ENCODE data around the gene TRAPPC2L. TPM values are rescaled to one million over a fixed set of nuclear protein-coding genes. Genes with fewer than 3 reads are reported as not detected.

TRAPPC2L gene
- total RNA-seq, 1 donor from 2014 or later: 74.0 TPM

DNA sequence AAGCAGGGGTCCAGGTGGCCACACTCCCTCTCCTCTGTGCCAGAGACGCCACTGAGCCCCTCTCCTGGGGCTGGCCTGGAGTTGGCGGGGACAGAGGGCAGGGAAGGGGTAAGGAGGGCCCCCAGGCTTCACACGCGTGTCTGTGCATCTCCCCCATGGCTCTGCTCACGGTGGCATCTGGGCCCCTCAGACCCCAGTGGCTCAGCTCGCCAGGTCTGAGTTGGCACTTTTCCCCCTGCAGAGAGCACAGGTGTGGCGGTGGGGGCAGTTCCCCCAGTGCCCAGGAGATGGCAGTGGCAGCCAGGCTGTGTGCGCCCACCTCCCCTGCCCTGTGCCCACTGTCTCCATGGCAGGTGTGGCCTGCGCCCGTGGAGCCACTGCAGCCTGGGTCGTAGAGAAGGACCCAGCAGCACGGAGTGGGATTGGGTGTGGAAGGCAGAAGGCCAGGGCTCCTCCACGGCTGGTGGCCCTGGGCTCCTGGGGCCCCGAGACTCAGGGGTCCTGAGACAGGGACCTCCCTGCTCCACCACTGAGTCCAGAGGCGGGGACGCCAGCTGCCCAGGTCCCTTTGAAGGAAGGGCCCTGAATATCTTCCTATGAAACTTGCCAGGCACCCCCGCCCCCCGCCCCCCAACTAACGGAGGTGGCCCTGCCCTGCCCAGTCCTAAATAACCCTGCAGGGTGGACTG is 40.9 kb upstream of the TRAPPC2L start:
- DNase-seq (ENCODE audit: extremely low spot score, unreplicated experiment): no peak
- peaks cover 7% of the 10 kb centered on the region for H3K4me1 Mint-ChIP-seq (ENCODE audit: unreplicated experiment)
- H3K36me3 Mint-ChIP-seq (ENCODE audit: unreplicated experiment): no peaks in the 10 kb centered on the region
- no peak overlapping the region for H3K27ac Mint-ChIP-seq (ENCODE audit: unreplicated experiment)
- no peak overlapping the region for H3K4me3 Mint-ChIP-seq (ENCODE audit: unreplicated experiment)
- TF ChIP-seq, protein P1, sequence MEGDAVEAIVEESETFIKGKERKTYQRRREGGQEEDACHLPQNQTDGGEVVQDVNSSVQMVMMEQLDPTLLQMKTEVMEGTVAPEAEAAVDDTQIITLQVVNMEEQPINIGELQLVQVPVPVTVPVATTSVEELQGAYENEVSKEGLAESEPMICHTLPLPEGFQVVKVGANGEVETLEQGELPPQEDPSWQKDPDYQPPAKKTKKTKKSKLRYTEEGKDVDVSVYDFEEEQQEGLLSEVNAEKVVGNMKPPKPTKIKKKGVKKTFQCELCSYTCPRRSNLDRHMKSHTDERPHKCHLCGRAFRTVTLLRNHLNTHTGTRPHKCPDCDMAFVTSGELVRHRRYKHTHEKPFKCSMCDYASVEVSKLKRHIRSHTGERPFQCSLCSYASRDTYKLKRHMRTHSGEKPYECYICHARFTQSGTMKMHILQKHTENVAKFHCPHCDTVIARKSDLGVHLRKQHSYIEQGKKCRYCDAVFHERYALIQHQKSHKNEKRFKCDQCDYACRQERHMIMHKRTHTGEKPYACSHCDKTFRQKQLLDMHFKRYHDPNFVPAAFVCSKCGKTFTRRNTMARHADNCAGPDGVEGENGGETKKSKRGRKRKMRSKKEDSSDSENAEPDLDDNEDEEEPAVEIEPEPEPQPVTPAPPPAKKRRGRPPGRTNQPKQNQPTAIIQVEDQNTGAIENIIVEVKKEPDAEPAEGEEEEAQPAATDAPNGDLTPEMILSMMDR (IDR thresholded peaks at IDR 0.05): peak; percentile 77
- H3K27me3 Mint-ChIP-seq (ENCODE audit: unreplicated experiment): no peaks in the 10 kb centered on the region
- H3K9me3 Mint-ChIP-seq (ENCODE audit: unreplicated experiment): no peaks in the 10 kb centered on the region

GRCh38 chr16:88816736-88817535 is 40.0 kb upstream of the TRAPPC2L start:
- no peaks in the 10 kb centered on the region for H3K36me3 Mint-ChIP-seq (ENCODE audit: unreplicated experiment)
- no peaks in the 10 kb centered on the region for H3K9me3 Mint-ChIP-seq (ENCODE audit: unreplicated experiment)
- no peak overlapping the region for H3K27ac Mint-ChIP-seq (ENCODE audit: unreplicated experiment)
- TF ChIP-seq, protein P1 (IDR thresholded peaks at IDR 0.05): no peak
- no peak for DNase-seq (ENCODE audit: extremely low spot score, unreplicated experiment)
- H3K4me1 Mint-ChIP-seq (ENCODE audit: unreplicated experiment): peaks cover 5% of the 10 kb centered on the region
- no peak overlapping the region for H3K4me3 Mint-ChIP-seq (ENCODE audit: unreplicated experiment)
- H3K27me3 Mint-ChIP-seq (ENCODE audit: unreplicated experiment): no peaks in the 10 kb centered on the region

DNA sequence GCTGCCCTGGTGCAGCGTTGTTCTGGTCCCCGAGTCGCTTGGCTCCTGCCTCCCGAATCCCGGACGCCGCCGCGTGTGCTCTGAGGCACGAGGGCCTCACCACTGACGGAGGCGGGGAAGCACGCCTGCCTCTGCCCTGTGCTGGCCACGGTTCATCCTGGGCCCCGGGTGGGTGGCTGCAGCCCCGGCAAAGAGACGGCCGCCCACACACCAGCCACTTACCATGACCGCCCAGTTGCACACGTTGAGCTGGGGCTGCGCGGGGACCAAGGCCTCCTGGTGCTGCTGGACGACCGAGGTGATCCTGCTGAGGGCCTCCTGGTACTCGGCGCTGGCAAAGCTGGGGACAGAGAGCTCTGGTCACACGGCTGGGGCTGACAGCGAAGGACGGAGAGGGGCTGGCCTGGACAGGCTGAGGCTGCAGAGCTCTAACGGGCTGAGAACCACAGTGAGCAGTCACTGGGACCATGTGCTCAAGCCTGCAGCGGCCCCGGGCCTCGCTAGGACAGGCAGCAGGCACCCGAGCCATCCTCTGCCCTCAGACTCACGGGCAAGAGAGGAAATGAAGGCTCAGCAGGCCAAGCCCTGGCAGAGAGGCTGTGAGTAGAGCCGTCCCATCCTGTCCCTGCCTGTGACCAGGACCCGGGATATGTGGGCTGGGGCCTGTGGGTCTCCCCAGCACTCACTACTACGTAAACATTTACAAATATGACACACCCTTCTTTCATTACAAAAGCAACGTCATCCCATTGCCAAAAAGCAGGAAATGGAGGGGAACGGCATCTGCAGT is 38.9 kb upstream of the TRAPPC2L start:
- no peak for DNase-seq (ENCODE audit: extremely low spot score, unreplicated experiment)
- H3K36me3 Mint-ChIP-seq (ENCODE audit: unreplicated experiment): peaks cover 3% of the 10 kb centered on the region
- no peaks in the 10 kb centered on the region for H3K27me3 Mint-ChIP-seq (ENCODE audit: unreplicated experiment)
- TF ChIP-seq, protein P1 (IDR thresholded peaks at IDR 0.05): no peak
- no peak overlapping the region for H3K27ac Mint-ChIP-seq (ENCODE audit: unreplicated experiment)
- no peaks in the 10 kb centered on the region for H3K4me1 Mint-ChIP-seq (ENCODE audit: unreplicated experiment)
- no peak overlapping the region for H3K4me3 Mint-ChIP-seq (ENCODE audit: unreplicated experiment)
- H3K9me3 Mint-ChIP-seq (ENCODE audit: unreplicated experiment): no peaks in the 10 kb centered on the region

- Mint-ChIP-seq H3K9me3 (ENCODE audit: unreplicated experiment) (no peaks in the 10 kb centered on the region), H3K4me3 (ENCODE audit: unreplicated experiment) (no peak overlapping the region), H3K27ac (ENCODE audit: unreplicated experiment) (no peak overlapping the region), H3K36me3 (ENCODE audit: unreplicated experiment) (peaks cover 5% of the 10 kb centered on the region), H3K4me1 (ENCODE audit: unreplicated experiment) (no peaks in the 10 kb centered on the region), H3K27me3 (ENCODE audit: unreplicated experiment) (no peaks in the 10 kb centered on the region)
- TF ChIP-seq, protein P1 (IDR thresholded peaks at IDR 0.05): no peak
- no peak for DNase-seq (ENCODE audit: extremely low spot score, unreplicated experiment)
Measured at GRCh38 chr16:88818575-88818874, 38.4 kb upstream of the TRAPPC2L start.

- no peak for DNase-seq (ENCODE audit: extremely low spot score, unreplicated experiment)
- Mint-ChIP-seq H3K9me3 (ENCODE audit: unreplicated experiment) (no peaks in the 10 kb centered on the region), H3K27ac (ENCODE audit: unreplicated experiment) (no peak overlapping the region), H3K36me3 (ENCODE audit: unreplicated experiment) (peaks cover 5% of the 10 kb centered on the region), H3K27me3 (ENCODE audit: unreplicated experiment) (no peaks in the 10 kb centered on the region), H3K4me1 (ENCODE audit: unreplicated experiment) (no peaks in the 10 kb centered on the region), H3K4me3 (ENCODE audit: unreplicated experiment) (no peak overlapping the region)
- TF ChIP-seq, protein P1 (IDR thresholded peaks at IDR 0.05): no peak
Measured at GRCh38 chr16:88819126-88819525, 37.8 kb upstream of the TRAPPC2L start.

Data from osteocyte (in vitro differentiated cells).